DOHH2 (cell line): ENCODE data around the gene OLFM2.

ENCODE experiments used
- CTCF ChIP-seq: fragments of 200-600 bp; sonication (generic); IDR thresholded peaks from one replicate; pipeline ENCODE4 v1.5.1; 2014; ENCODE audit warnings: antibody characterized with exemption, mild to moderate bottlenecking, low read depth, low read length; ENCODE audit not compliant: poor library complexity, severe bottlenecking
- EZH2phosphoT487 ChIP-seq: fragments of 200-600 bp; sonication (generic); IDR thresholded peaks from 2 replicates; pipeline ENCODE4 v1.6.1; 2017; ENCODE audit warnings: borderline replicate concordance, mild to moderate bottlenecking, antibody characterized with exemption, low read length, moderate library complexity, mixed read lengths

GRCh38 chr19:9940778-9941177, 4.5 kb upstream of the OLFM2 start:
- TF ChIP-seq CTCF = no peak
- no peak for TF ChIP-seq EZH2phosphoT487
